GM12891 (cell line): ENCODE data around the gene ANKS1A.

Experiments
- POLR2A ChIP-seq: IDR thresholded peaks from 2 replicates; pipeline ENCODE4 v1.6.1; 2011; ENCODE audit warnings: low read depth, low read length, control low read depth
- POLR2AphosphoS5 ChIP-seq: IDR thresholded peaks from 2 replicates; pipeline ENCODE4 v1.6.1; 2011; ENCODE audit warnings: low read depth, low read length, control low read depth
- POU2F2 ChIP-seq: IDR thresholded peaks from 2 replicates; pipeline ENCODE4 v1.6.1; 2011; ENCODE audit warnings: low read depth, mild to moderate bottlenecking, control low read depth, low read length, moderate library complexity
- SPI1 ChIP-seq: IDR thresholded peaks from 2 replicates; pipeline ENCODE4 v1.6.1; 2011; ENCODE audit warnings: low read depth, low read length, control low read depth
- TAF1 ChIP-seq: IDR thresholded peaks from 2 replicates; pipeline ENCODE4 v1.6.1; 2011; ENCODE audit warnings: low read depth, low read length, control low read depth

DNA sequence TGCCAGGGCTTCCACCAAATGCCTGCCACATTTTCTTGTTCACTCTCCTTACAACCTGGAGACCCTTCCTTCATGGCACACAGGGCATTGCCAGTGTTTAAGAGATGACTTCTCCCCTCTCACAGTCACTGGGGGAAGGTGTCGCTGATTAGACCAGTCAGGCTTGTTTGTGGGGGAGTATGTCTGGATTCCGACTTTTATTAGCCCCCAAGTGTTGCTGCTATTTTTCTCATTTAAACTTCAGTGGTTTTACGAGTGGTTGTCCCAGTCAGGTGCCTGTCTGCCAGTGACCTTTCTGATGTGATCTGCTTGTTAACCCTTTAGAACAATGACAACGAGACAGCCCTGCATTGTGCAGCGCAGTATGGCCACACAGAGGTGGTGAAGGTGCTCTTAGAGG lies 92.3 kb downstream of the ANKS1A start:
- TF ChIP-seq POLR2AphosphoS5 (no peak), TAF1 (no peak), POLR2A (no peak), SPI1 (no peak), POU2F2 (no peak)
